B cell (primary cell): Measurements from ENCODE around the gene OR2T10. TPM values are rescaled to one million over a fixed set of nuclear protein-coding genes. Genes with fewer than 3 reads are reported as not detected.

Source experiments
- ATAC-seq: fragments of 200-7000 bp; cut with Tn5 transposase; one replicate; pipeline ENCODE4 v1.10.0; 2021; ENCODE audit warnings: low read depth, mild to moderate bottlenecking, moderate number of reproducible peaks, moderate library complexity
- CTCF ChIA-PET: fragments of 350-600 bp; sonication (Branson Sonifier 250); formaldehyde crosslinking; loops from one replicate; lab custom pipeline; 2021; ENCODE audit warnings: antibody characterized with exemption, inconsistent platforms; lab: Charles Lee
- POLR2A ChIA-PET: fragments of 350-600 bp; sonication (Branson Sonifier 250); formaldehyde crosslinking; loops from one replicate; lab custom pipeline; 2021; ENCODE audit warnings: antibody characterized with exemption; lab: Charles Lee
- DNase-seq: peaks from one replicate; pipeline ENCODE4 v3.0.0; 2013
- H2AFZ ChIP-seq: 2 replicates; pipeline ENCODE4 v1.6.1; 2012; ENCODE audit warnings: mild to moderate bottlenecking, low read depth, low read length; ENCODE audit not compliant: insufficient read depth, poor library complexity, severe bottlenecking
- H3K27ac ChIP-seq, 2 donors: 1 replicate in 1 of 2; 2 replicates in 1 of 2; pipeline ENCODE4 v1.5.1; 2012 to 2013; ENCODE audit warnings: low read length in 2 of 2, mild to moderate bottlenecking in 2 of 2, moderate library complexity in 1 of 2
- H3K27me3 ChIP-seq, 4 experiments: fragments of 200-600 bp in 1 of 4; sonication (generic) in 1 of 4; replicated peaks in 1 of 4; 1 replicate in 2 of 4; 2 replicates in 2 of 4; pipeline versions ENCODE4 v1.6.1 to v1.7.0; 2013 to 2016; ENCODE audit warnings: low read length in 3 of 4, mild to moderate bottlenecking in 2 of 4, mixed read lengths in 1 of 4, moderate library complexity in 1 of 4; ENCODE audit not compliant: insufficient read depth in 4 of 4, control insufficient read depth in 3 of 4; ENCODE audit errors: control extremely low read depth in 1 of 4
- H3K36me3 ChIP-seq, 2 experiments: replicated peaks in 1 of 2; 1 replicate in 1 of 2; 2 replicates in 1 of 2; pipeline versions ENCODE4 v1.6.1 to v1.7.1; 2013; ENCODE audit warnings: low read length in 1 of 2; ENCODE audit not compliant: insufficient read depth in 2 of 2, control insufficient read depth in 1 of 2; ENCODE audit errors: control extremely low read depth in 1 of 2, extremely low read depth in 1 of 2
- H3K4me1 ChIP-seq, 2 donors: fragments of 200-600 bp in 1 of 2; sonication (generic) in 1 of 2; 1 replicate in 1 of 2; 2 replicates in 1 of 2; pipeline versions ENCODE4 v1.5.1 to v1.6.1; 2013 to 2017; ENCODE audit warnings: low read length in 2 of 2; ENCODE audit not compliant: control insufficient read depth in 2 of 2, insufficient read depth in 2 of 2
- H3K4me2 ChIP-seq: replicated peaks from 2 replicates; pipeline ENCODE3; 2012; ENCODE audit warnings: mild to moderate bottlenecking, low read depth, low read length; ENCODE audit not compliant: poor library complexity, severe bottlenecking
- H3K4me3 ChIP-seq, 5 experiments: fragments of 200-600 bp in 1 of 5; sonication (generic) in 1 of 5; 1 replicate in 3 of 5; 2 replicates in 2 of 5; pipeline versions ENCODE4 v1.5.1 to v1.7.0; 2011 to 2016; ENCODE audit warnings: low read length in 4 of 5, mild to moderate bottlenecking in 4 of 5, low read depth in 2 of 5, control low read depth in 1 of 5, moderate library complexity in 1 of 5; ENCODE audit not compliant: insufficient read depth in 1 of 5; ENCODE audit errors: control extremely low read depth in 1 of 5, extremely low read depth in 1 of 5
- H3K79me2 ChIP-seq: fragments of 200-600 bp; sonication (generic); one replicate; pipeline ENCODE4 v1.6.0; 2016; ENCODE audit warnings: low read length; ENCODE audit not compliant: control insufficient read depth, insufficient read depth
- H3K9ac ChIP-seq: fragments of 200-600 bp; sonication (generic); 2 replicates; pipeline ENCODE4 v1.6.1; 2017; ENCODE audit warnings: mild to moderate bottlenecking, low read length, moderate library complexity
- H3K9me3 ChIP-seq, 3 donors: one replicate each; pipeline versions ENCODE4 v1.6.1 to v1.7.1; 2013; ENCODE audit warnings: low read length in 2 of 3; ENCODE audit not compliant: control insufficient read depth in 2 of 3, insufficient read depth in 1 of 3; ENCODE audit errors: control extremely low read depth in 1 of 3
- H4K20me1 ChIP-seq: 2 replicates; pipeline ENCODE4 v1.6.0; 2012; ENCODE audit warnings: mild to moderate bottlenecking, low read length; ENCODE audit not compliant: insufficient read depth, control insufficient read depth, poor library complexity, severe bottlenecking
- H3K27ac Mint-ChIP-seq: one replicate; pipeline ENCODE4 v1.8.0; 2021; ENCODE audit warnings: mixed read lengths
- H3K27me3 Mint-ChIP-seq: one replicate; pipeline ENCODE4 v1.8.0; 2021; ENCODE audit warnings: mixed read lengths
- H3K4me1 Mint-ChIP-seq: one replicate; pipeline ENCODE4 v1.8.0; 2021; ENCODE audit warnings: mixed read lengths
- H3K4me3 Mint-ChIP-seq: one replicate; pipeline ENCODE4 v1.8.0; 2021; ENCODE audit warnings: mixed read lengths
- H3K9me3 Mint-ChIP-seq: one replicate; pipeline ENCODE4 v1.8.0; 2022; ENCODE audit warnings: mixed read lengths; ENCODE audit not compliant: insufficient read depth
- EZH2 ChIP-seq: IDR thresholded peaks from 2 replicates; pipeline ENCODE4 v1.6.1; 2012; ENCODE audit warnings: borderline replicate concordance, low read depth, mild to moderate bottlenecking, moderate library complexity, low read length; ENCODE audit not compliant: insufficient read depth, poor library complexity, severe bottlenecking
- WGBS: methylation state at CpG from one replicate; pipeline ENCODE4 v1.1.5; 2013; ENCODE audit warnings: missing lambda C conversion rate; ENCODE audit not compliant: insufficient coverage; 5-methylcytosine and 5-hydroxymethylcytosine counted together
- intact Hi-C: fragments of 100-400 bp; cut with micrococcal nuclease; formaldehyde crosslinking; loops from one replicate; pipeline ENCODE4 v1.10.0; 2022
- polyA plus RNA-seq: library from polyadenylated mRNA; depleted of rRNA; stranded (reverse); fragments of >200 nt; gene quantifications from 2 replicates; pipeline ENCODE4 v1.2.3, GENCODE V29; 2012
- total RNA-seq, 2 donors: library from RNA; stranded (reverse); fragments of 120-200 nt in 1 of 2; gene quantifications; 1 replicate in 1 of 2; 2 replicates in 1 of 2; pipeline versions ENCODE4 v1.2.3 to v1.2.4, GENCODE V29; 2013 to 2022
- TF ChIP-seq, protein P1 (sequence below): fragments of 200-600 bp; IDR thresholded peaks from one replicate; pipeline ENCODE4 v1.8.0; 2022; ENCODE audit warnings: antibody characterized with exemption, mild to moderate bottlenecking

The OR2T10 gene
- total and polyA plus RNA-seq, 2 donors (not counting 1 experiment from before 2014, with no cell fraction given): 0.27 to 2.5 TPM

DNA sequence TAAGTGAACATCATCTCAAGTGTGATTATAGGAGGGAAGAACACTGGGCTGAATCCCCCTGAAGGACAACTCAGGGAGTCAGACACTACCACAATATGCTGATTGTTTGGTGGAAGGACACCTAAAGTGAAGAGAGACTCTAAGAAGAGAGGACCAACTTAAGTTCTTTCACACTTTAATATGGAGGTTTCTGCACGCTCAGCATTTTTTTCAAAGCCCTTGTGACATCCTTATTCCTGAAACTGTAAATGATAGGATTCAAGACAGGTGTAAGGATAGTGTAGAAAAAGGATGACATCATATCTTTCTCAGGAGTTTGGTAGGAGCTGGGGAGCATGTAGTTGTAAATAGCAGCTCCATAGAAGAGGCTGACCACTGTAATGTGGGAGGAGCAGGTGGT, 4.8 kb downstream of the OR2T10 start:
- H3K4me3 ChIP-seq: no peak overlapping the region
- H3K27ac ChIP-seq: no peak overlapping the region
- DNase-seq: no peak
- H4K20me1 ChIP-seq: no peaks in the 10 kb centered on the region
- H3K36me3 ChIP-seq: no peaks in the 10 kb centered on the region
- H3K27me3 Mint-ChIP-seq: no peaks in the 10 kb centered on the region
- TF ChIP-seq EZH2: no peak
- TF ChIP-seq, protein P1, sequence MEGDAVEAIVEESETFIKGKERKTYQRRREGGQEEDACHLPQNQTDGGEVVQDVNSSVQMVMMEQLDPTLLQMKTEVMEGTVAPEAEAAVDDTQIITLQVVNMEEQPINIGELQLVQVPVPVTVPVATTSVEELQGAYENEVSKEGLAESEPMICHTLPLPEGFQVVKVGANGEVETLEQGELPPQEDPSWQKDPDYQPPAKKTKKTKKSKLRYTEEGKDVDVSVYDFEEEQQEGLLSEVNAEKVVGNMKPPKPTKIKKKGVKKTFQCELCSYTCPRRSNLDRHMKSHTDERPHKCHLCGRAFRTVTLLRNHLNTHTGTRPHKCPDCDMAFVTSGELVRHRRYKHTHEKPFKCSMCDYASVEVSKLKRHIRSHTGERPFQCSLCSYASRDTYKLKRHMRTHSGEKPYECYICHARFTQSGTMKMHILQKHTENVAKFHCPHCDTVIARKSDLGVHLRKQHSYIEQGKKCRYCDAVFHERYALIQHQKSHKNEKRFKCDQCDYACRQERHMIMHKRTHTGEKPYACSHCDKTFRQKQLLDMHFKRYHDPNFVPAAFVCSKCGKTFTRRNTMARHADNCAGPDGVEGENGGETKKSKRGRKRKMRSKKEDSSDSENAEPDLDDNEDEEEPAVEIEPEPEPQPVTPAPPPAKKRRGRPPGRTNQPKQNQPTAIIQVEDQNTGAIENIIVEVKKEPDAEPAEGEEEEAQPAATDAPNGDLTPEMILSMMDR: no peak
- ATAC-seq: no peak
- ChIA-PET POLR2A (no interaction called here), CTCF (interaction anchor here (1.4 kb wide), 1 partner anchor 20 kb away, joined by 3 read pairs; no protein-coding TSS in a partner anchor)
- H3K79me2 ChIP-seq: no peaks in the 10 kb centered on the region
- no peak overlapping the region for H3K27ac Mint-ChIP-seq
- H3K4me1 Mint-ChIP-seq: peaks cover 7% of the 10 kb centered on the region
- no peaks in the 10 kb centered on the region for H3K27me3 ChIP-seq
- no CpG with 5 or more reads among the region's 1 CpG for WGBS
- H3K4me3 Mint-ChIP-seq: no peak overlapping the region
- H3K9me3 Mint-ChIP-seq: no peaks in the 10 kb centered on the region
- H2AFZ ChIP-seq: no peak overlapping the region
- H3K4me2 ChIP-seq: no peak overlapping the region
- H3K9me3 ChIP-seq: peaks cover 0 to 3% (median 0%) of the 10 kb centered on the region in 3 donors
- intact Hi-C loops: no loop called here
- H3K4me1 ChIP-seq: no peaks in the 10 kb centered on the region
- H3K9ac ChIP-seq: no peak overlapping the region

DNA sequence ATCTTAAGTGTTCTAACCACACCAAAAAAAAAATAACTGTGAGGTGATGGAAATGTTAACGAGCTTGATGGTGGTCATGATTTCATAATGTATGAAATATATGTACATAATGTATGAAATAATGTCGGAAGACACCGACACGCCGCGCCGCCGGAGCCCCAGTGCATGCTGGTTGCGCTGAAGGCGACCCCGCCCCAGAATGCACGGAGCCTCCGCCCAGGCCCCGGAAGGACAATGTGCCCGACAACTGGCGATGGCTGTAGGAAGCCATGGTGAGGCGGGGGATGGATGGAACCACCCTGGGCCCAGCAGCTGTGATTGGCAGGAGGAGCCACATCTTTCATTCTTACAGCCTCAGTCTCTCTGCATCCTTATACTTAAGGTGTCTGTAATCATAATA, 7.4 kb downstream of the OR2T10 start:
- Mint-ChIP-seq H3K9me3 (no peaks in the 10 kb centered on the region), H3K27me3 (peaks cover 2% of the 10 kb centered on the region), H3K4me3 (no peak overlapping the region), H3K4me1 (peaks cover 3% of the 10 kb centered on the region), H3K27ac (no peak overlapping the region)
- H2AFZ ChIP-seq: no peak overlapping the region
- no peaks in the 10 kb centered on the region for H4K20me1 ChIP-seq
- no peak overlapping the region for H3K27ac ChIP-seq
- DNase-seq: no peak
- no peak for ATAC-seq
- no peaks in the 10 kb centered on the region for H3K27me3 ChIP-seq
- intact Hi-C loops: no loop called here
- H3K9me3 ChIP-seq: peaks cover 0 to 3% (median 0%) of the 10 kb centered on the region in 3 donors
- no peaks in the 10 kb centered on the region for H3K4me1 ChIP-seq
- no peak overlapping the region for H3K9ac ChIP-seq
- POLR2A ChIA-PET: no interaction called here
- no peak for TF ChIP-seq EZH2
- TF ChIP-seq, protein P1: no peak
- WGBS: over 99% methylated on average over 14 of the region's 17 CpGs
- no peaks in the 10 kb centered on the region for H3K36me3 ChIP-seq
- H3K4me3 ChIP-seq: no peak overlapping the region
- H3K4me2 ChIP-seq: no peak overlapping the region
- H3K79me2 ChIP-seq: no peaks in the 10 kb centered on the region
- CTCF ChIA-PET: no interaction called here
